NOMO-1 treated with dmso at 0.1 percent for 144 hours (cell line): ENCODE measurements around the gene KLK3.

Source experiments
- DNase-seq: peaks from one replicate; lab custom pipeline; 2025; ENCODE audit not compliant: unreplicated experiment; lab: John Stamatoyannopoulos, UW

Gene KLK3

GRCh38 chr19:50830266-50831025, 24.3 kb upstream of the KLK3 start:
- no peak for DNase-seq

- no peak for DNase-seq
These were observed 23.7 kb upstream of the KLK3 start for GRCh38 chr19:50831026-50831396.

- DNase-seq: no peak
These were observed 22.0 kb upstream of the KLK3 start for GRCh38 chr19:50832666-50833065.

GRCh38 chr19:50833117-50833801, 21.5 kb upstream of the KLK3 start, which contains the start of gene KLK15:
KLK15 (minus strand) TSS chr19:50833574; CDS start chr19:50831492, 2,082 bp downstream.
- DNase-seq: no peak

GRCh38 chr19:50833802-50834167, 20.9 kb upstream of the KLK3 start:
- no peak for DNase-seq

- no peak for DNase-seq
These were observed 19.5 kb upstream of the KLK3 start for GRCh38 chr19:50835103-50835784.

GRCh38 chr19:50835785-50836542, 18.8 kb upstream of the KLK3 start:
- DNase-seq: peak; percentile 62

GRCh38 chr19:50836543-50837195, 18.0 kb upstream of the KLK3 start:
- DNase-seq: no peak

- no peak for DNase-seq
These were observed 17.4 kb upstream of the KLK3 start for GRCh38 chr19:50837300-50837699.

GRCh38 chr19:50838239-50838638, 16.5 kb upstream of the KLK3 start:
- peak; percentile 6 for DNase-seq

GRCh38 chr19:50839712-50840655, 14.7 kb upstream of the KLK3 start:
- no peak for DNase-seq

GRCh38 chr19:50842130-50842529, 12.6 kb upstream of the KLK3 start:
- no peak for DNase-seq

- DNase-seq: no peak
These were observed 11.5 kb upstream of the KLK3 start for GRCh38 chr19:50843205-50843604.

- no peak for DNase-seq
These were observed 11.0 kb upstream of the KLK3 start for GRCh38 chr19:50843701-50844221.

- DNase-seq: no peak
These were observed 10.3 kb upstream of the KLK3 start for GRCh38 chr19:50844296-50844935.

GRCh38 chr19:50850738-50851137, 4.0 kb upstream of the KLK3 start:
- DNase-seq: no peak

GRCh38 chr19:50851620-50852019, 3.1 kb upstream of the KLK3 start:
- DNase-seq: no peak

GRCh38 chr19:50857366-50857765, 2.7 kb downstream of the KLK3 start:
- DNase-seq: no peak

GRCh38 chr19:50858886-50859285, 4.2 kb downstream of the KLK3 start:
- no peak for DNase-seq
